Lung (tissue), 12 donors: ENCODE measurements around the gene IGDCC3. TPM values are rescaled to one million over a fixed set of nuclear protein-coding genes. Genes with fewer than 3 reads are reported as not detected.

Experiments used
- ATAC-seq: fragments of 200-7000 bp; cut with Tn5 transposase; one replicate; pipeline ENCODE4 v1.9.1; 2020; ENCODE audit warnings: moderate number of reproducible peaks; ENCODE audit not compliant: insufficient read depth, low FRiP score
- DNase-seq, 3 donors: peaks; one replicate each; pipeline ENCODE4 v3.0.0-alpha.2; 2013 to 2017
- H3K27ac ChIP-seq, 2 donors: one replicate each; pipeline ENCODE4 v1.5.1; 2013; ENCODE audit warnings: mild to moderate bottlenecking in 2 of 2, moderate library complexity in 2 of 2, control low read depth in 1 of 2, inconsistent platforms in 1 of 2, low read depth in 1 of 2, low read length in 1 of 2
- H3K27me3 ChIP-seq, 3 donors: one replicate each; pipeline ENCODE4 v1.5.1; 2013; ENCODE audit warnings: low read length in 2 of 3; ENCODE audit not compliant: control insufficient read depth in 3 of 3, insufficient read depth in 3 of 3
- H3K36me3 ChIP-seq, 4 donors: one replicate each; pipeline ENCODE4 v1.5.1; 2013; ENCODE audit warnings: low read length in 4 of 4, mild to moderate bottlenecking in 1 of 4, moderate library complexity in 1 of 4; ENCODE audit not compliant: control insufficient read depth in 4 of 4, insufficient read depth in 4 of 4
- H3K4me1 ChIP-seq, 5 donors: one replicate each; pipeline ENCODE4 v1.5.1; 2013; ENCODE audit warnings: low read length in 5 of 5, mild to moderate bottlenecking in 2 of 5, moderate library complexity in 1 of 5; ENCODE audit not compliant: control insufficient read depth in 5 of 5, insufficient read depth in 5 of 5
- H3K4me3 ChIP-seq: one replicate; pipeline ENCODE4 v1.5.1; 2013; ENCODE audit warnings: mild to moderate bottlenecking, control low read depth, moderate library complexity
- H3K9ac ChIP-seq, 2 donors: one replicate each; pipeline ENCODE4 v1.5.1; 2013; ENCODE audit warnings: low read length in 2 of 2, control low read depth in 1 of 2; ENCODE audit not compliant: insufficient read depth in 1 of 2
- H3K9me3 ChIP-seq, 4 donors: one replicate each; pipeline ENCODE4 v1.5.1; 2013; ENCODE audit warnings: low read length in 3 of 4, mild to moderate bottlenecking in 1 of 4, moderate library complexity in 1 of 4; ENCODE audit not compliant: control insufficient read depth in 4 of 4, insufficient read depth in 3 of 4
- WGBS, 2 donors: extraction: QIAGEN DNeasy Blood & Tissue Kit; methylation state at CpG; one replicate each; pipeline ENCODE4 v1.1.7; 2013; 5-methylcytosine and 5-hydroxymethylcytosine counted together
- polyA plus RNA-seq, 2 donors: library from polyadenylated mRNA; stranded (reverse); fragments of 200-250 nt; gene quantifications; one replicate each; pipeline ENCODE4 v1.2.1, GENCODE V29; 2013
- total RNA-seq, 2 donors: library from RNA; depleted of rRNA in 1 of 2; stranded (reverse); fragments of >200 nt in 1 of 2; gene quantifications; one replicate each; pipeline ENCODE4 v1.2.1, GENCODE V29; 2014 to 2021
- TF ChIP-seq, protein P1 (sequence below): IDR thresholded peaks from 2 replicates; pipeline ENCODE4 v1.5.1; 2012; ENCODE audit warnings: mild to moderate bottlenecking; ENCODE audit errors: control extremely low read depth, extremely low read depth
- donor health status: control.
- donor health status: control.
- donor health status: Bipolar disorder and iron deficiency.
- donor health status: healthy.
- donor health status: DM: yes; HTN: yes; CAD: no.

IGDCC3 gene
- total and polyA plus RNA-seq, 4 donors: 0.09 to 1.3 TPM; not detected in 2

DNA sequence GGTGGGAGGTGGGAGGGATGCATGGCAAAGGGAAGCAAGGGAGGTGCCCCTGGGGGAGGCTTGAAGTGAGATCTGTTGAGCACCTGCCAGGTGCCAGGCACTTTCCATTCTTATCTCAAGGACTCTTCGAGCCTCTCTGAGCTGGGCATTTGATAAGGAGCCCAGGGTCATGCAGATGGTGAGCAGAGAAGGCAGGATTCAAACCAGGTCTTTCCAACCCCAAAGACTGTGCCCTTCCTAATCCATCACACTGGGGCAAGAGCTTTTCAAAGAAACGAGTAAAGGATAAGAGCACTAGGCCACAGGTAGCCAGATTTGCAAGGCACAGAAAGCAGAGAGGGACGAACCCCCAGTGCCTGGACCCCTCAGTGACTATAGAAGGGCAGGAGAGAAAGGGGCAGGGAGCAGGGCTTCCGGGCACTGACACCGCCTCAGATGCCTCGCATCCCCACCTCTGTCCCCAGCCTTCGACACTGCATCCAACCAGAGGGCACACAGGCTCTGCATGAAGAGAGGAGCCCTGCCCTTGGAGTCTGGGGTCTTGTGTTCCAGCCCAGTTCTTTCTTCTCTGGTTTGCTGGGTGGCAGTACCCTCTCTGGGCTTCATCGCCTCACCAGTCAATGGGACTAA lies 23.9 kb upstream of the IGDCC3 start:
- peaks cover 0 to 8% (median 6%) of the 10 kb centered on the region in 3 donors for H3K27me3 ChIP-seq
- peaks cover 0 to 17% (median 4%) of the 10 kb centered on the region in 4 donors for H3K36me3 ChIP-seq
- TF ChIP-seq, protein P1, sequence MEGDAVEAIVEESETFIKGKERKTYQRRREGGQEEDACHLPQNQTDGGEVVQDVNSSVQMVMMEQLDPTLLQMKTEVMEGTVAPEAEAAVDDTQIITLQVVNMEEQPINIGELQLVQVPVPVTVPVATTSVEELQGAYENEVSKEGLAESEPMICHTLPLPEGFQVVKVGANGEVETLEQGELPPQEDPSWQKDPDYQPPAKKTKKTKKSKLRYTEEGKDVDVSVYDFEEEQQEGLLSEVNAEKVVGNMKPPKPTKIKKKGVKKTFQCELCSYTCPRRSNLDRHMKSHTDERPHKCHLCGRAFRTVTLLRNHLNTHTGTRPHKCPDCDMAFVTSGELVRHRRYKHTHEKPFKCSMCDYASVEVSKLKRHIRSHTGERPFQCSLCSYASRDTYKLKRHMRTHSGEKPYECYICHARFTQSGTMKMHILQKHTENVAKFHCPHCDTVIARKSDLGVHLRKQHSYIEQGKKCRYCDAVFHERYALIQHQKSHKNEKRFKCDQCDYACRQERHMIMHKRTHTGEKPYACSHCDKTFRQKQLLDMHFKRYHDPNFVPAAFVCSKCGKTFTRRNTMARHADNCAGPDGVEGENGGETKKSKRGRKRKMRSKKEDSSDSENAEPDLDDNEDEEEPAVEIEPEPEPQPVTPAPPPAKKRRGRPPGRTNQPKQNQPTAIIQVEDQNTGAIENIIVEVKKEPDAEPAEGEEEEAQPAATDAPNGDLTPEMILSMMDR: no peak
- no peak overlapping the region for H3K27ac ChIP-seq
- DNase-seq (no peak), ATAC-seq (no peak)
- H3K9ac ChIP-seq: no peak overlapping the region
- WGBS, 2 donors: 73 to 91% methylated on average over 8 of the region's 8 CpGs
- H3K4me3 ChIP-seq: no peak overlapping the region
- peaks cover 0 to 16% (median 7%) of the 10 kb centered on the region in 5 donors for H3K4me1 ChIP-seq
- no peaks in the 10 kb centered on the region for H3K9me3 ChIP-seq

DNA sequence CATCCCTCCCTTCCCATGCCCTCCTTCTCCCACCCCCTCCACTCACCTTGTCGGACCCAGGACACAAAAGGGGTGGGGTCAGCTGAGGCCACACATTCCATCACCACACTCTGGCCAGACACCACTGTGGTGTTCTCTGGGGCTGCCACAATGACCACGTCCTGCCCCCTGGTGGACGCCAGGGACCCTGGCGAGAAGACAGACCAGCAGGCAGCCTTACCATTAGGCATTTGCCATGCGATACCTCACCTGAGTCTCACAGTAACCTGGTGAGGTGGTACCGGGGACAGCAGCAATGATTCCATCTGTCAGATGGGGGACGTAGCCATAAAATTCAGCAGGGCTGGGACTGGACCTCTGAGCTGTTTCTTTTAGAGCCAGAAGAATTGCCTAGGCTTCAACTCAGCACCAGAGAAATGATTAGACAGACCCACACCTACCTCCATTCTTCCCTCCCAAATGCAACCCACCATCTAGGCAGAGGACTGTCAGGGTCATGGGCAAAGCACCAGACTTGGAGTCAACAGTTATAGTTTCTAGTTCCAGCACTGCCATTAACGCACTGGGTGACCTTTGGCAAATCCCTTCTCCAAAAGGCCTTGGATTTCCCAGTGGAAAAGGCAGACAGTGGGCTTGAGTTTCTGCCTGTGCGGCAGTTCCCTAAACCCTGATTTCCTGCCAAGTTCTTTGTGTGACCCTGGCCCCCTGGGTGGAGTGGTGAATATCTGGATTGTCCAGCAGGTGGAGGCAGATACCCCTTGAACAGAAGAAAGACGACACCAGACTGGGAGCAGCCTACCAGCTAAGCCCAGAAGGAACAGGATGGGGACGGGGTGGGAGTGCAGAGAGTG lies 23.2 kb upstream of the IGDCC3 start:
- no peak overlapping the region for H3K4me3 ChIP-seq
- peaks cover 0 to 22% (median 7%) of the 10 kb centered on the region in 5 donors for H3K4me1 ChIP-seq
- ATAC-seq: peak; percentile 8
- H3K36me3 ChIP-seq: peaks cover 0 to 15% (median 4%) of the 10 kb centered on the region in 4 donors
- H3K27ac ChIP-seq: no peak overlapping the region
- TF ChIP-seq, protein P1: peak; percentile 44
- H3K27me3 ChIP-seq: peaks cover 0 to 15% (median 6%) of the 10 kb centered on the region in 3 donors
- H3K9ac ChIP-seq: peak overlapping the region in 1 of 2 donors; percentile 45
- peaks cover 0 to 3% (median 0%) of the 10 kb centered on the region in 4 donors for H3K9me3 ChIP-seq
- peak; percentile 94 to 96 (median 96) for DNase-seq
- WGBS, 2 donors: 27 to 34% methylated on average over 11 of the region's 11 CpGs

DNA sequence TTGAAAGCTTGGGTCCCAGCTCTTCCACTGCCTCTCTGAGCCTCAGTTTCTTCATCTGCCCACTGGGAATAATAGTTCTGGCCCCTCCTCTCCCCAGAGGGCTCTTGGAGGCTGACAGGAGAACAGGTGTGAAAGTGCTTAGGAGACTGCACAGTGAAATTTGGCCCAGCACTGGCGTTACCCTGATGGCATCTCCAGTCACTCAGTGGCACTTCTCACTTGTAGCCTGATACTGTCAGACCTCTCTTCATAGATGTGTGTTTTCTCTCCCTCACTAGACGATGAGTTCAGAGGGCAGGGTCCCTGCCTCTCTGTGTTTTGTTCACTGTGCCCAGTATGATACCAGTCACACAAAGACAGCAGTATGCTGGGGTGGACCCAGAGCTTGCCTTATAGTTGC lies 22.2 kb upstream of the IGDCC3 start:
- peaks cover 2 to 17% (median 6%) of the 10 kb centered on the region in 3 donors for H3K27me3 ChIP-seq
- TF ChIP-seq, protein P1: no peak
- WGBS, 2 donors: 78 to 90% methylated on average over 2 of the region's 2 CpGs
- H3K9me3 ChIP-seq: peaks cover 0 to 6% (median 0%) of the 10 kb centered on the region in 4 donors
- no peak overlapping the region for H3K9ac ChIP-seq
- H3K4me3 ChIP-seq: no peak overlapping the region
- H3K36me3 ChIP-seq: peaks cover 0 to 14% (median 4%) of the 10 kb centered on the region in 4 donors
- DNase-seq: no peak
- peaks cover 0 to 22% (median 9%) of the 10 kb centered on the region in 5 donors for H3K4me1 ChIP-seq
- ATAC-seq: no peak
- H3K27ac ChIP-seq: no peak overlapping the region
